Neutrophil (primary cell): Measurements from ENCODE around the gene SMG1.
"Not testable (repeated sequence)": the region's sequence is repeated elsewhere in the genome, so short reads cannot be mapped to it uniquely, and the experiment has no call there.

ENCODE experiments used
- H3K27ac ChIP-seq: fragments of 200-600 bp; sonication (generic); 2 replicates; pipeline ENCODE4 v1.5.1; 2016; ENCODE audit warnings: mild to moderate bottlenecking, moderate library complexity
- H3K27me3 ChIP-seq: fragments of 200-600 bp; sonication (generic); 2 replicates; pipeline ENCODE4 v1.6.0; 2016; ENCODE audit warnings: mild to moderate bottlenecking
- H3K36me3 ChIP-seq: fragments of 200-600 bp; sonication (generic); 2 replicates; pipeline ENCODE4 v1.5.1; 2017
- H3K4me1 ChIP-seq, 2 experiments: fragments of 200-600 bp in 1 of 2; sonication (generic) in 1 of 2; 1 replicate in 1 of 2; 2 replicates in 1 of 2; pipeline versions ENCODE4 v1.5.1 to v1.6.1; 2013 to 2016; ENCODE audit warnings: low read depth in 1 of 2, low read length in 1 of 2, mild to moderate bottlenecking in 1 of 2, moderate library complexity in 1 of 2; ENCODE audit not compliant: control insufficient read depth in 1 of 2, insufficient read depth in 1 of 2
- H3K4me3 ChIP-seq, 2 experiments: fragments of 200-600 bp in 1 of 2; sonication (generic) in 1 of 2; 1 replicate in 1 of 2; 2 replicates in 1 of 2; pipeline ENCODE4 v1.5.1; 2013 to 2016; ENCODE audit warnings: low read depth in 1 of 2, low read length in 1 of 2, mild to moderate bottlenecking in 1 of 2, moderate library complexity in 1 of 2
- H3K9me3 ChIP-seq: fragments of 200-600 bp; sonication (generic); 2 replicates; pipeline ENCODE4 v1.5.1; 2016
- TF ChIP-seq, protein P1 (sequence below): fragments of 200-600 bp; sonication (generic); IDR thresholded peaks from 2 replicates; pipeline ENCODE4 v1.5.1; 2016; ENCODE audit warnings: antibody characterized with exemption

SMG1 gene

DNA sequence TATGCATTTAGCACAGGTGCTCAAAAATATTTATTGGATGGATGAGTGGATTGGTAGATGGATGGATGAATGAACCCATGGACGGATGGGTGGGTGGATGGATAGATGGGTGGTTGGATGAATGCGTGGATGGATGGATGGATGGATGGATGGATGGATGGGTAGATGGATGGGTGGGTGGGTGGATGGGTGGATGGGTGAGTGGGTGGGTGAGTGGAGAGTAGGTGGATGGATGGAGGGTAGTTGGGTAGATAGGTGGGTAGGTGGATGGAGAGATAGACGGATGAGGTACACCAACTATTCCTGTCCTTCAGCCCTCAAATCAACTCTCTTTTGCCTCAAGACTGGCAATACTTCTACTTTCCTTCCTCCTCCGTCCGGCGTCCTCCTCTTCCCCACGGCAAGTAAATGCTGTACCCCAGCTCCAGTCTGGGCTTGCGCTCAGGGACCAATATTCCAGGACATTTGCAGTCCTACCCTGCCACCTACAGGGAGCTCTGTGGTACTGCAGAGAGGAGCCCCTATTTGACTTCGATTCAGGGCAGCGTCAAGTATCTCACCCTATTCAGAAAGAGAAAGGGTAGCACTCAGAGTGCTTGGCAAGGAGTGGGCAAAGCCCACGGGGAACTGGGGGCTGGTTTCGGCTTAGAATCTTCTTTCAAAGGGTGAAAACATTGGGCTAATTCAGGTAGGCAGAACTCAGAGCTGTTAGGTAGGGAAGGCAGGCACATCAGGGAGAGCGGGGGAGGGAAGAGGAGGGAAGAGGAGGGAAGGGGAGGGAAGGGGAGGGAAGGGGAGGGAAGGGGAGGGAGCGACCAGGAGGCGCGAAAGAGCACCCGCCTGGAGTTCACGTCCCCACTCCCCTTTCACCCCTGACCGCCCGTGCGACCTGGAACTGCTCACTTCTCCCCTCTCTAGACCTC is 166.3 kb downstream of the SMG1 start:
- not testable (repeated sequence) for H3K9me3 ChIP-seq, H3K27me3 ChIP-seq, H3K27ac ChIP-seq, H3K4me1 ChIP-seq, H3K4me3 ChIP-seq, H3K36me3 ChIP-seq
- TF ChIP-seq, protein P1, sequence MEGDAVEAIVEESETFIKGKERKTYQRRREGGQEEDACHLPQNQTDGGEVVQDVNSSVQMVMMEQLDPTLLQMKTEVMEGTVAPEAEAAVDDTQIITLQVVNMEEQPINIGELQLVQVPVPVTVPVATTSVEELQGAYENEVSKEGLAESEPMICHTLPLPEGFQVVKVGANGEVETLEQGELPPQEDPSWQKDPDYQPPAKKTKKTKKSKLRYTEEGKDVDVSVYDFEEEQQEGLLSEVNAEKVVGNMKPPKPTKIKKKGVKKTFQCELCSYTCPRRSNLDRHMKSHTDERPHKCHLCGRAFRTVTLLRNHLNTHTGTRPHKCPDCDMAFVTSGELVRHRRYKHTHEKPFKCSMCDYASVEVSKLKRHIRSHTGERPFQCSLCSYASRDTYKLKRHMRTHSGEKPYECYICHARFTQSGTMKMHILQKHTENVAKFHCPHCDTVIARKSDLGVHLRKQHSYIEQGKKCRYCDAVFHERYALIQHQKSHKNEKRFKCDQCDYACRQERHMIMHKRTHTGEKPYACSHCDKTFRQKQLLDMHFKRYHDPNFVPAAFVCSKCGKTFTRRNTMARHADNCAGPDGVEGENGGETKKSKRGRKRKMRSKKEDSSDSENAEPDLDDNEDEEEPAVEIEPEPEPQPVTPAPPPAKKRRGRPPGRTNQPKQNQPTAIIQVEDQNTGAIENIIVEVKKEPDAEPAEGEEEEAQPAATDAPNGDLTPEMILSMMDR, result peak; percentile 76

DNA sequence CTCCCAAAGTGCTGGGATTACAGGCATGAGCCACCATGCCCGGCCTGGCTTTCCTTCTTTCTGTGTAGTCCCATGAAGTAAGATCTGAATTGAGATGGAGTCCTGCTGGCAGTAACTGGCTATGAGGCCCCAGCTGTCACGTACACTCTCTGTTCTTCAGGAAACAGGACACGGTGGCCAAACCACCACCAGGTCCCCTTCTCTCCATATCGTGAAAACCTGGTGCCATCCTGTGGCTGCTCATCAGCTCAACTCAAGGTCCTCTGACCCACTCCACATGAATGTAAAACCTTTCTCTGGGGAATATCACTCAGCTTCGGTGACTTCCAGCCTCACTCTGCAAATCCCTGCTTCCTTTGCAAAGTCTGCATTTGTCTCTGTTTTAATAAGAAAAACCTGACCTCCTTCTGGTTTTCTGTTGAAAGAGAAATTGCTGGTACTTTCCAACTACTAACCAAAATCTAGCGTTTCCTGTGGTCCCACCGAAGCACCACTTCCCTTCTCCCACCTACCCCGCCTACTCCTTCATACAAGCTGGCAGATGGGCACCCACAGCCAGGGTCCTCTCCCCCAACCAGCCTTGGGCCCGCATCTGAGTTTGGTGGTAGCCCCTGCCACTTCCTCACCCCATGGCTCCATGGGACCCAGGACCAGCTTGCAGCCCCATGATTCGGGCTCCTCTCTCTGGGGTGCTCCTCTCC is 168.1 kb downstream of the SMG1 start:
- not testable (repeated sequence) for H3K4me3 ChIP-seq, H3K4me1 ChIP-seq, H3K27me3 ChIP-seq, H3K9me3 ChIP-seq, H3K27ac ChIP-seq, H3K36me3 ChIP-seq

GRCh38 chr16:18756639-18757038 is 169.6 kb downstream of the SMG1 start:
- H3K9me3 ChIP-seq, H3K27ac ChIP-seq, H3K36me3 ChIP-seq, H3K4me1 ChIP-seq, H3K27me3 ChIP-seq, H3K4me3 ChIP-seq: not testable (repeated sequence)
